Gastroesophageal sphincter (tissue), 3 donors: ENCODE results near the gene ABO.

Source experiments
- CTCF ChIP-seq, 4 experiments: fragments of 200-600 bp in 2 of 4; fragments of 450-650 bp in 2 of 4; sonication (generic) in 1 of 4; IDR thresholded peaks; one replicate each; pipeline ENCODE4 v1.5.1; 2017 to 2019; ENCODE audit warnings: antibody characterized with exemption in 4 of 4, mild to moderate bottlenecking in 2 of 4, moderate library complexity in 2 of 4
- POLR2A ChIP-seq, 2 donors: fragments of 450-650 bp; IDR thresholded peaks; one replicate each; pipeline ENCODE4 v1.6.1; 2017; ENCODE audit warnings: antibody characterized with exemption in 2 of 2, mild to moderate bottlenecking in 2 of 2, moderate library complexity in 1 of 2
- POLR2AphosphoS5 ChIP-seq: sonication (generic); formaldehyde crosslinking; IDR thresholded peaks from one replicate; pipeline ENCODE4 v1.6.1; 2017; ENCODE audit warnings: antibody characterized with exemption

- TF ChIP-seq CTCF (IDR thresholded peaks at IDR 0.05) (no peak), POLR2AphosphoS5 (no peak), POLR2A (IDR thresholded peaks at IDR 0.05) (no peak)
Observed at GRCh38 chr9:133242241-133242640, 32.8 kb downstream of the ABO start.
